Stimulated activated naive CD4-positive, alpha-beta T cell treated with Interleukin-2 at 50 U/mL for 16 hours (primary cell): ENCODE data around the gene SERPINE2.

Experiments used
- DNase-seq: peaks from one replicate; lab custom pipeline; 2025; lab: John Stamatoyannopoulos, UW

The SERPINE2 gene

DNA sequence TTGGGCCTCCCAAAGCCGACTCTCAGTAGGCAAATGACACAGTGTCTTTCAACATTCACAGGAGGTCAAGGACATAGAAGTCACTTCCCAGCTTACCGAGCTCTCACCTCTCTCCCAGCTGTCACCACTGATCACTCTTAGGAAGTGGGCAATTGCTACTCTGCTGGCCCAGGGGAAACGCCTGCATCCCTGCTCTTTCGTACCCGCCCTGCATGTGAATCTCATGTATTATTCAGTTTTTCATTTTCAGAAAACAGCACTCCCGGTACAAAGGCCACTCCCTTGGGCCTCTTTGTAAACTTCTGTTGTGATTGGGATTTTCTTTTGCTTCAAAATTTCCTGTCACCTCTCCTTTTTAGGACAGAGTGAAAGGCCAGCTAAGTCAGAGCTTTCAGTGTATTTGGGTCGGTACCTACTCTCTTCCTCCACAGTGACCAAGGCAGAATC, 66.4 kb downstream of the SERPINE2 start:
- no peak for DNase-seq

DNA sequence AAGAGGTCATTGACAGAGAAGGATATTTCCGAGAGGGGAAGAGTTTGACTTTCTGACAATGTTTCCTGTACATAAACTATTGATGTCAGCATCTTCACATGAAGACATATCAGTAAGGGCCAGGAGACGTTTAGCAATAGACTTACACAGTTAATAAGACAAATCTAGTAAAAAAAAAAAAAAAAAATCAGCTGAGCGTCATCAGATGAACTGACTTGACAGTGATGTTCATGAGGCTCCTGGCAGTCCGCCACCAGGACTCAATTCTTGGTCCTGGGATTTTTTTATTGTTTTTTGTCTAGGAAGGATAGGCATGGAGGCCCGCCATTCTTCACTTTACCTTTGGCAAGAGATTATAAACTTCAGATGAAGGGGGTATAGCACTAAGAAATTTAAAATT, 67.4 kb downstream of the SERPINE2 start:
- no peak for DNase-seq

DNA sequence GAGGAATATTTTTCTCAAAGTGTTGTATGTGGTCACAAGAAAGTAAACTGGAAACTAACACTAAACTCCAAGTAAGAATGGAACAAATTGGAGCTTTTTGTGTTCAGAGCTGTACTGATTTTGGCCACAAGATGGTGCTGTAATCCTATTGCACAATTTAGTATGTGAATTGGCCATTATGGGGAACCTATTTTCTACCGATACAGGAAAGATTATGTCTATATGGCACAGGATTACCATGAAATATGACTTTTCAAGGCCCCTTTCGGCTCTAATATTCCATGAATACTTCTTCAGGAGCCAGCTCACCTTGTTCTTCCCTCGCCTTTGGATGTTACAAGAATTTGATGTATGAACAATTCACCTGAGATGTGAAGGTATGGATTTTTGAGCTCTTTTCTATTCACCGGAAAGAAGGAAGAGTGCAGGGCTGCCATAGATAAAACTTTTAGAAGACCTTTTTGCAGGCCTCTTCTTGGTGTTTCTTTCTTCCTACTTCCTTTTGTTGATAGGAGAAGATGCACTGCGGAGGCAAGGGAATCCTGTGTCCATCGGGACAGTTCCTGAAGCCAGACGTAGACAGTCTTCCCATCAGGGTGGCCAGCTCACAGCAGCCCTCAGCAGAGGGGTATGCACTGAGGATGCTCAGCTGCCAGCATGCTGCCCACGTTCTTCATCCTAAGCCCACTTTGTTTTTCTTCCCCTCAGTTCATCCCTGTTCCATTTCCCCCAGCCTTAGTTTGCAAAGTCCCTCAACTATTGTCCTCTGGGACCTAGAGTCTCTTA, 68.5 kb downstream of the SERPINE2 start:
- DNase-seq, result peak; percentile 6

DNA sequence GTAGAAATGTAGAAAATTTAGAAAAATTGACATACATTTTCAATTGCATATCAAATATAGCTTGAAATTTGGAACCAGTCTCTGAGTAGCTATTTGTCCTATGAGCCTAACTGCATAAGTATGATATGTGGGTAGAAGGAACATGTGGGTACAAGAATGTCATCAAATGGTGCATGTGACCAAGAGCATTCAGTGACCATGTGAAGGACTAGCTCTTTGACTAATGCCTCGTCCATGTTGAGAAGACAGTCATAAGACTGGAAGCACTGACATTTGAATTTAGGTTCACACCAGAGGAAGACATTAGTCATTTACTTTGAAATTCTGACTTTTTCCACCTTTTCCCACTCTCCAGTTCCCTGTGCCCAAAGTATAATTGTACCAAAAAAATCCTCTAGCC, 69.2 kb downstream of the SERPINE2 start:
- DNase-seq, result no peak

DNA sequence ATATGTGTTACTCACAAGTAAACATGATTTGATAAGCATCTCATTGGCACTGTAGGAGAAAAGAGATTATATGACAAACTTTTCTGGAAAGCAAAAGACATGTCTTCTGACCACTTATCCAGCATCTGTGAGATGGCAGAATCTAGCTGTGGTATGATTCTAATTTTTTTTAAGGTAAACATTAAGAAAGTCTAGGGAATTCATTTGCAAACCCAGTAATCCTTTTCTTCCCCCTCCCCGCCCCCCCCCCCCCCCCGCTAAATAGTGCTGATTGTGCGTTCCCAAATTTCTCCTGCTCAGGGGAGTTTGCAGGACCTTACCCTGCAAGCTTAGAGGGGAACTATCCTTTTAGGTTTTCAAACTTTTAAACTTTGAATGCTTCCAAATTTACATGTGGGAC, 69.8 kb downstream of the SERPINE2 start:
- no peak for DNase-seq

DNA sequence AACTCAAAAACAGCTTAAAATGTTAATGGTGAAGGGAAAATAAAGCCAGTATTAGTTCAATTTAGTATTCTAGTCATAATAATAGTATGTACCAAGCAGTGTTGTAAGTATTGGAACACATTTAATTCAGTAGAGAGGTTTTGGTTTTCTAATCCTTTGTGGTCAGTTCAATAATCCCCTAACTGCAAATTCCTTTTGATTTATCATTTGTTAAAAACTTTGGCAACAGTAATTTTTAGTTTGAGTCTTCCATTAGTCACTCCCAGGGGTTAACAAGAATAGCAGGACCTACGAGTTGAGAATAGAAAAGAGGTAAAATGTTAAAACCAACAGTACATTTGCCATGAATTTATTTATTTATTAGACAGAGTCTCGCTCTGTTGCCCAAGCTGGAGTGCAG, 71.1 kb downstream of the SERPINE2 start:
- DNase-seq, result no peak

DNA sequence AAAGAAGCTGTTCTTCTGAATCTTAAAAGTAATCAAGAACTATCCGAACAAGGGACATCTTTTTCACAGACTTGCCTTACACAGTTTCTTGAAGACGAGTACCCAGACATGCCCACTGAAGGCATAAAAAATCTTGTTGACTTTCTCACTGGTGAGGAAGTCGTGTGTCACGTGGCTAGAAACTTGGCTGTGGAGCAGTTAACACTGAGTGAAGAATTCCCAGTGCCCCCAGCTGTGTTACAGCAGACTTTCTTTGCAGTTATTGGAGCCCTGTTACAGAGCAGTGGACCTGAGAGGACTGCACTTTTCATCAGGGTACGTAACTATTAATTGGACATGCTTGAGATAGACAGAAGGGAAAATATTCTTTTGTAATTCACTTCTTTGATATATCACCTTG, 79.4 kb downstream of the SERPINE2 start:
- no peak for DNase-seq

DNA sequence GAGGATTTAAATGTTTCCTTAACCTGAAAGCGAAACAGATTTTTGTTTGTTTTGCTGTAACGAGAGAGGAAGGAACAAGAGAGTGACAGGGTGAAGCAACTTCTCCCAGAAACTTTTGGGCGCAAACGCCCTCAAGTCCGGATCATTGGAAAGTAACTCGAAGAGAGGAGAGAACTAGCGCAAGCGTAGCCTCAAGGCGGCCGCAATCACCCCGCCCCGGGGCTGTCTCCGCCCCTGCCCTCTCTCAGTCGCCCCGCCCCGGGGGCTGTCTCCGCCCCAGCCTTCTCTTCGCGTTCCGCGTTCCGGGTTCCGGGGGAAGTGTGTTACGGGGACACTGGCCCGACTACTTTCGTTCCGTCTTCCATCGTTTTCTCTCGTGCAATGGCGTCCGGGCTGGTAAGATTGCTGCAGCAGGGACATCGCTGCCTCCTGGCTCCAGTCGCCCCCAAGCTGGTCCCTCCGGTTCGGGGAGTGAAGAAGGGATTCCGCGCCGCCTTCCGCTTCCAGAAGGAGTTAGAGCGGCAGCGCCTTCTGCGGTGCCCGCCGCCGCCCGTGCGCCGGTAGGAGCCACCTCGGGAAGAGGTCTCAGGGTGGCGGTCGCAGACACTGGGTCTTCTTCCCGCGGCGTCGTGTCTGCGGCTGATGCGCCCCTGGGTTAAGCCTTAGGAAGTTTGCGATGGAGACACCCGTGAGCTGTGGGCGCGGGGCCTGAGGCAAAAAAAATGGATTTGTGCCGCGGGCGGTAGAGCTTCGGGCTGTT, 81.8 kb downstream of the SERPINE2 start, which contains the start of gene MRPL44:
Gene MRPL44 (plus strand): TSS at position 372 of the 760 bp plus-strand sequence. CDS start 10 bp downstream, at position 382.
- DNase-seq, result peak; percentile 93

DNA sequence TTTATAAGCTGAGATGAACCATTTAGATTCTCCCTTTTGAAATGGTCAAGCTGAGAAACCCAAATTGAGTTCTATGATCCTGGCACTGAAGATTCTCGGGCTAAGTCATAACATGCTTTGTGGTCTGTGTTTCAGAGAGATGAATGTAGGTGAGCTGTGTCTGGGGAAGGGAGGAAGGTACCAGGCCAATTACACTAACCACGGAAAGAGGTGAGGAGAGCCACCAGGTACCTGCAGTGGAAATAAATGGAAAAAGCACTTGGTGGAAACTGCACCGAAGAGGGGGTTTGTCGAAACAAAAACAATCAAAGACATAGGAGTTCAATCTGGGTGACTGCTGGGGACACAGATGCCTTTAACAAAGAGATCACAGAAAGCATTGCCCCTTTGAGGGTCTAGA, 82.8 kb downstream of the SERPINE2 start:
- no peak for DNase-seq

DNA sequence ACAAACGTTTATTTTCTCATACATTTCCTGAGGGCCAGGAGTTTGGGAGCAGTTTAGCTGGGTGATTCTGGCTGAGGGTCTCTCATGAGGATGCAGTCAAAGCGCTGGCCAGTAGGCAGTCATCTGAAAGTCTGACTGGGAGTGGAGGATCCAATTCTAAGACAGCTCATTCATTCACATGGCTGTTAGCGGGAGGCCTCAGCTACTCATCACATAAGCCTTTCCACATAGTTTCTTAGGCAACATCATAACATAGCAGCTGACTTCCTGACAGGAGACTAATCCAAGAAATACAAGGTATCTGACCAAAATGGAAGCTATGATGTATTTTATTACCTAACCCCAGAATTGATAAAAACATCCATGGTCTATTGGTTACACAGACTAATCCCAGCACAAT, 84.7 kb downstream of the SERPINE2 start:
- no peak for DNase-seq

DNA sequence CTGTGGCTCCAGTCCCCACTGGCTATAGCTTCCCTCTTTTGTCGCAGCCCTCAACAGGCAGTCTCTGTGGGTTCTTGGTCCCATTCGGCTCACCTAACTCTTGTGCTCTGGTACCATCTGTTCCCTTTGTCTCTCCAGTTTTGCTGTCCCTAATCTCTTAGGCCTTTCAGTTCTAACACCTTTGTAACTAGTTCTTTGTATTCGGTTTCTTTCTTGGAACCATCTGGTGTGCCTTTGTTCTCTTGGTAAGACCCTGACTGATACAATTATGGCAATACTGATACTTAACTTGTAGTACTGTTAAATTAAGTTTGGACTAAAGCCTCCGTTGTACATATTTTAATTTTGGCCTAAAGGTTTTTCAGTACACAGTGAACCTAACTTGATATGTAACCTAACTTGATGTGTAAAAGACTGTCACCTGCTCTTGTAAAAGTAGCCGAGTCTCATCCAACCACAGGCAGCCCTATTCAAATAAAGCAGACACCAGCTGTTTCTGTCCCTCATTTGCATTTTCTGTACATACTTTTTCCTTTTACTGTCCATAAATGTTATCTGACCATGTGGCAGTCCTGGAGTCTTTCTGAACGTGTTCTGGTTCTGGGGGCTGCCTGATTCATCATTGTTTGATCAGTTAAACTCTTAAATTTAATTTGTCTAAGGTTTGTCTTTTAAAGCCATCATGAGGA, 86.7 kb downstream of the SERPINE2 start:
- DNase-seq, result no peak

DNA sequence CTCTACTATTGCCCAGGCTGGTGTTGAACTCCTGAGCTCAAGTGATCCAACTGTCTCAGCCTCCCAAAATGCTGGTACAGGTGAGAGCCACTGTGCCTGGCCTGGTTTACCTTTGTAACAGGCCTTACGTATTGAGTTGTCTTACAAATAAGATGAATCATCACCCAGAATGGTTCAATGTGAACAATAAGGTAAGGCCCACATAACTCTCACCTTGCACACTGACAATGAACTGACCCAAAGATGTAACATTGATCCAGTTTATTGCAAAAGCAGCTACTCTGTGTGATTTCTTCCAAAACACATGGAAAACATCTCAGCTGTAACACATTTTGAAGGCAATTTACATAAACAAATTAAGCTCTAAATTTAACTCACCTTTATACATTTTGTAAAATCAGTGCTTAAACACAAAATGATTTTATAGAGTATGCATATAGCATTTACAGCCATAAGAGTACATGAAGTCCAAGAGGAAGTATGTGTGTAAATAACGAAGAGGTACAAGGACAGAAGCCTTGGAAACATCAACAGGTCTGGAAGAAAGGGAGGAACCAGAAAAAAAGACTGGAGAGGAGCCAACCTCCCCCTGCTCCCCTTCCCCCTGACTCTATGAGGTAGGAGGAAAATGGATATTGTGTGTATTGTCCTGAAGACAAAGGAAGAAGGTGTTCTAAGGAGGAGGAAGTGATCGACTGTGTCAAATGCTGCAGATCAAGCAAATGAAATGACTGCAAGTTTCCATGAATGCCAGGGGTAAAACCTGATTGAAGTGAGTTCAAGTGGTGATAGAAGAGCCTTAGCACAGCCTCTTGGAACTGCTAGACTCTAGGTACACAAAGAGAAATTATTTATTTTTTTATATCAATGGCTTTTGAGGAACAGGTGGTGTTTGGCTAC, 88.4 kb downstream of the SERPINE2 start:
- DNase-seq, result no peak

DNA sequence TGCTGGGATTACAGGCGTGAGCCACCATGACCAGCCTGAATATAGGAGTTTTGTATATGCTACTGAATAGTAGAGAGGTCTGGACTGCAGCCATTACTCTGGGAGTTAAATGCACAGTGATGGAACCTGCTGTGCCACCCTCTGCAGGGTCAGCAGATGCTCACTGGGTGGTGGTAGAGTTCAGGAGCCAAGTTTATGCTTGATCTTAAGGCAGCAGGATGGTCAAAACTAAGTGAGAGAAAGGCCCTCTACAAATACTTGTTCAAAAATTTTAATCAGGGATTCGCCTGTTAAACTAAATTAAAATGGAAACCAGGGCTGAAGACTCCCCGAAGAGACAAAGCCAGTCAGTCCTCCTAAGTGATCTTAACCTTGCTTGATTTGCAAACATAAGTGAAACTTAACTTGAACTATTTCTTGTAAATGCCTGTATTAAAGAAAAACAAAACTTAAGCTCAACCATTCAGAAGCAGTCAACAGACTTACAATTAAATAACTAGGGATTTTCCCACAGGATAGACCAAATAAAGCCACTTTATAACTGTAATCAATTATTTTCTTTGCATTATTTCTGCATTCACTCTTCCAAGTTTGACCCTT, 89.7 kb downstream of the SERPINE2 start:
- DNase-seq, result no peak

DNA sequence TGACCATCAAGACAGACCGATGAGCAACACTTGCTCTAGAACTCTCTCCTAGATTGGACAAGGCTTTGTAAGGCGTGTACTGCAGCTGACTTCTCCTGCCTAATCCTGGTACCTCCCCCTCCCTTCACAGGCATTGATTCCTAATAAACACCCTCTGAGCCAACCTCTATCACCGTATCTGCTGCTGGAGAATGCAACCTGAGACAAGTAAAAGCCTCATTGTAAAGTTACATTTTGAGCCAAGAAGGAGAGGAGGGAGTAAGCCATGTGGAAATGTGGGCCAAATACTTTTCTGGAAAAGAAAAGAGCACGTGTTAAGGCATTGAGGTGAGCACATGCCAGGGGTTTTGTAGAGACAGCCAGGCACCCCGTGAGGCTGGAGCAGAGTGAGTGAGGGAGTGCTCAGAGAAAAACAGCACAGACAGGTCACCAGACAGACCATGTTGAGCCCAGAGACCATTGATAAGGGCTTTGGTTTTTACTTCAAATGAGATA, 91.3 kb downstream of the SERPINE2 start:
- DNase-seq, result no peak

DNA sequence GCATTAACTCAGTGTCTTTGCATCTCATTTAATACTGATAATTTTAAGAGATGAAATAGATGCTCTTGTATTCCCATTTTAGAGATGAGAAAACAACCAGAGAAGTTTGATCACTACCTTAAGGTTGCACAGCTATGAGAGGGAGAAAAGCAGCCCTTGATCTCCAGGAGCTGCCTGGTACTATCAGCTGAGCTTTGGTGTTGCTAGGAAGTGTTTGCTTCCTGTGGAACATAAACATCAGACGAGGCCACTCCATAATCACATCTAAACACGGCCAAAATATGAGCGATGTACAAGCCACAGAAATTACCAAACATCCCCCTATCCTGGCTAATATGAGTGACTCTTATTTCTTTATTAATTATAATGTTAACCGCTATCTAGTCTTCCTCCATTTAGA, 93.3 kb downstream of the SERPINE2 start:
- no peak for DNase-seq

DNA sequence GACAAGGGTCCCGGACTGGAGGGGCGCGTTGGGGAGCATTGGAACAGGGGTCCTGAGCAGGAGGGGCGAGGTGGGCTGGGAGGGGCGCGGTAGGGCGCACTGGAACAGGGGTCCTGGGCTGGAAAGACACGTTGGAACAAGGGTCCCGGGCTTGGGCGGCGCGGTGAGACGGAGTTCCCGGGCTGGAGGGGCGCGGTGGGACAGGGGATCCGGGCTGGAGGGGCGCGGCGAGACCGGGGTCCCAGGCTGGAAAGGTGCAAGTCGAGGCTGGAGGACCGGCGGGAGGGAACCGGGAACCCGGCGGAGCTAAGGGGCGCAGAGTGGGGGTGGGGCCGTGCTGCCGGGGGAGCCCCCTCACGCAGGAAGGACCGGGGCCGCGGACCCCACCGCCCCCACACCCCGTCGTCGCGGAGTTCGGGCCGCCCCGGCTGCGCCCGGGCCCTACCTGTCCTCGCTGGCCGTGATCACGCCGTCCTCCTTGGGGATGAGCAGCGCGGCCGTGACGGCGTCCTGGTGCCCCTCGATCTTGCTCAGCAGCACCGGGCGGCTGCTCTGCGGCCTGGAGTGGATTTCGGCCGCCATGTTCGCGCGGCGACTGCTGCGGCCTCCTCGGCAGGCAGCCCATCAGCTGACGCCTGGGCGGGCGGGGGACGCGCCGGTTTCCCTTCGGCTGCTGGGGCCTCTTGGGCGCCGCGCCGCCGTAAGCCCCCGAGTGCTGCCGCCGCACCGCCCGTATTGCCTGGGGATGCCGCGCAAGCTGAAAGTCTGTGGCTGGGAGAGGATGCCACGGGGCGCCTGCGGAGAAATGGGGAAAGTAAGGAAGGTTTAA, 94.2 kb downstream of the SERPINE2 start, which contains the start of gene WDFY1:
Gene WDFY1 (minus strand): TSS at position 633 of the 829 bp plus-strand sequence. CDS start 51 bp downstream, at position 582.
- DNase-seq, result peak; percentile 81

DNA sequence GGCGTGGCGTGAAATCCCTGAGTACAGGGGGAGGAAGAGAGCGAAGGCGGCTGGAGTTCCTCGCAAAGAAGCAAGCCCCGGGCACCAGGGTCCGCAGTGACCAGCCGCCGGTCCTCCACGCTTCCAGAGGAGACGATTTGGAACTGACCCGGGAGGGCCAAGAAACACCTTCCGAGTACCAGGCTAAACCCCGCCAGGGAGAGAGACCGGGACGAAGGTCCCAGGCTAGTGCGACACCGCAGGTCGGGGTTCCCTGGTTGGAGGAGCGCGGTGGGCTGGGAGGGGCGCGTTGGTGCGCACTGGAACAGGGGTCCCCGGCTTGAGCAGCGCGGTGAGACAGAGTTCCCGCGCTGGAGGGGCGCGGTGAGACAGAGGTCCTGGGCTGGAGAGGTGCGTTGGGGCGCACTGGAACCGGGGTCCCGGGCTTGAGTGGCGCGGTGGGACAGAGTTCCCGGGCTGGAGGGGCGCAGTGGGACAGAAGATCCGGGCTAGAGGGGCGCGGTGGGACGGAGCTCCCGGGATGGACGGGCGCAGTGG, 94.9 kb downstream of the SERPINE2 start:
- DNase-seq, result no peak

DNA sequence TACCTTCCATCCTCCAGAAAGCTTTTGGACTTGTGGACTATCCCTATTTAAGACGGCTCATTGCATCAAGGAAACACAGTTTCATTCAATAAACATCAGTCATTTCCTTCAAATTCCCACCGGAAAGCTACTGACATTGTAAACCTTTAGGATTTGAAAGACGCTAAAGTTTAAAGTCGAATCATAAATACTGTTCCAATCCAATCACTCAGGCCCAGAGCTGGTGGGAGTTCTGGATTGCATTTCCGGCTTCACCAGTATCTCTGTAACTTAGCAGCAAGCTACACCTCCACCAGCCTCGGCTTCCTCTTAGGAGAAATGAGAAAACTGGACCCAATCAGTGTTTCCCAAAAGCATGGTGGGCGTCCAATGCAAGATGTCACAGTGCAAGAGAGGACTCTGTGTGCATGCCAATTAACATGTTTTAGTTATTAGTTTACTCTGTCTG, 95.5 kb downstream of the SERPINE2 start:
- no peak for DNase-seq

DNA sequence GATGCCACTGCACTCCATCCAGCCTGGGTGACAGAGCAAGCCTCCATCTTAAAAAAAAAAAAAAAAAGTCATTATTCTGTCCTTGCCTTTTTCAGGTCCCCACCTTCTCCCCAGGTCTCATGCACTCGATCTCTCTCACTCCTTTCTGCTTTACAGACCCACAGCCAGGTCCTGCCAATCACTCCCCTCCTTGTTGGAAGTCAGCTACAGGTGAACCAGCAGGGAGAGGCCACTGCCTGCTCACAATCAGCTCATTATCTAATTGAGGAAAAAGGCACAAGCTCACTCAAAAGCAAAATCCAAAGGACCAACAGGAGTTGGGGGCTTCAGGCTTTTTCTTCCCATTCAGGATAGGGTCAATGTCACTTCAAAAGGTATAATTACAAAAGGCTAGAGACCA, 96.0 kb downstream of the SERPINE2 start:
- DNase-seq, result no peak
